Measurements from ENCODE around the gene ASPSCR1.

Gene ASPSCR1

DNA sequence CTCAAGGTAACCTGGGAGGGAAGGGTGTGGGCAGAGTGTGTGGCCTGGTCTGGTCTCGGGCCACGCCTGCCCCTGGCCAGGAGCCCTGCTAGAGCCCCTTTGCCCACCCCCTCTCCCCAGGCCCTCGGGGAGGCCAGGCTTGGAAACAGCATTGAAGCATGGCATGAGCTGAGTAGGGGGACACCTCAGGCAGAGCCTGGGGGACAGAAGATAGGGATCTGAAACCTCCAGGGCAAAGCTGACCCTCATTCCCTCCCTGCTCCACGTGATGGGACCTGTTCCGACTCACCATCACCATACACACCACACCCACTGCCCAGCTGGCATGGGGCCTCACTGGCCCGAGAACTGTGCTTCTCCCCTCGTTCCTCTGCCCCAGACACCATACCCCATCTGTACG, 71.7 kb downstream of the ASPSCR1 start:
- TF ChIP-seq ZFP3 (CRISPR knock-in tag; IDR thresholded peaks at IDR 0.05): no peak
- no peak for TF ChIP-seq ARNTL (CRISPR knock-in tag; IDR thresholded peaks at IDR 0.05; ENCODE audit: borderline replicate concordance, low read depth)
- no peak for TF ChIP-seq SNAI2 (CRISPR knock-in tag; IDR thresholded peaks at IDR 0.05)
- no peak for TF ChIP-seq TOX (CRISPR knock-in tag; IDR thresholded peaks at IDR 0.05; ENCODE audit: borderline replicate concordance)
- TF ChIP-seq ZNF70 (CRISPR knock-in tag; IDR thresholded peaks at IDR 0.05): no peak
- no peak for TF ChIP-seq CSDC2 (CRISPR knock-in tag; IDR thresholded peaks at IDR 0.05)
- no peak for ATAC-seq

GRCh38 chr17:82049521-82049971, 72.1 kb downstream of the ASPSCR1 start:
- ATAC-seq: no peak
- TF ChIP-seq ZNF70 (CRISPR knock-in tag; IDR thresholded peaks at IDR 0.05) (no peak), TOX (CRISPR knock-in tag; IDR thresholded peaks at IDR 0.05; ENCODE audit: borderline replicate concordance) (no peak), BACH2 (CRISPR knock-in tag; IDR thresholded peaks at IDR 0.05; ENCODE audit: borderline replicate concordance) (no peak), ZC3H10 (CRISPR knock-in tag; IDR thresholded peaks at IDR 0.05) (no peak), SNAI2 (CRISPR knock-in tag; IDR thresholded peaks at IDR 0.05) (no peak), TCF4 (CRISPR knock-in tag; IDR thresholded peaks at IDR 0.05; ENCODE audit: borderline replicate concordance) (no peak), ZNF8 (CRISPR knock-in tag; IDR thresholded peaks at IDR 0.05) (no peak), ZFP30 (CRISPR knock-in tag; IDR thresholded peaks at IDR 0.05) (no peak), CSDC2 (CRISPR knock-in tag; IDR thresholded peaks at IDR 0.05) (no peak), GLIS3 (CRISPR knock-in tag; IDR thresholded peaks at IDR 0.05) (no peak), ZFP3 (CRISPR knock-in tag; IDR thresholded peaks at IDR 0.05) (no peak), ARNTL (CRISPR knock-in tag; IDR thresholded peaks at IDR 0.05; ENCODE audit: borderline replicate concordance, low read depth) (no peak), PPARA (CRISPR knock-in tag; IDR thresholded peaks at IDR 0.05; ENCODE audit: borderline replicate concordance) (no peak), OSR1 (CRISPR knock-in tag; IDR thresholded peaks at IDR 0.05) (no peak), RARB (CRISPR knock-in tag; IDR thresholded peaks at IDR 0.05) (no peak), POU6F1 (CRISPR knock-in tag; IDR thresholded peaks at IDR 0.05; ENCODE audit: borderline replicate concordance, low read depth) (no peak), CREB5 (CRISPR knock-in tag; IDR thresholded peaks at IDR 0.05; ENCODE audit: low read depth) (no peak), ZNF565 (CRISPR knock-in tag; conservative IDR thresholded peaks at IDR 0.05; ENCODE audit: low read depth) (no peak), ESRRG (CRISPR knock-in tag; IDR thresholded peaks at IDR 0.05) (no peak)
- TF ChIP-seq, protein P1, sequence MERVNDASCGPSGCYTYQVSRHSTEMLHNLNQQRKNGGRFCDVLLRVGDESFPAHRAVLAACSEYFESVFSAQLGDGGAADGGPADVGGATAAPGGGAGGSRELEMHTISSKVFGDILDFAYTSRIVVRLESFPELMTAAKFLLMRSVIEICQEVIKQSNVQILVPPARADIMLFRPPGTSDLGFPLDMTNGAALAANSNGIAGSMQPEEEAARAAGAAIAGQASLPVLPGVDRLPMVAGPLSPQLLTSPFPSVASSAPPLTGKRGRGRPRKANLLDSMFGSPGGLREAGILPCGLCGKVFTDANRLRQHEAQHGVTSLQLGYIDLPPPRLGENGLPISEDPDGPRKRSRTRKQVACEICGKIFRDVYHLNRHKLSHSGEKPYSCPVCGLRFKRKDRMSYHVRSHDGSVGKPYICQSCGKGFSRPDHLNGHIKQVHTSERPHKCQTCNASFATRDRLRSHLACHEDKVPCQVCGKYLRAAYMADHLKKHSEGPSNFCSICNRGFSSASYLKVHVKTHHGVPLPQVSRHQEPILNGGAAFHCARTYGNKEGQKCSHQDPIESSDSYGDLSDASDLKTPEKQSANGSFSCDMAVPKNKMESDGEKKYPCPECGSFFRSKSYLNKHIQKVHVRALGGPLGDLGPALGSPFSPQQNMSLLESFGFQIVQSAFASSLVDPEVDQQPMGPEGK (CRISPR knock-in tag; IDR thresholded peaks at IDR 0.05; ENCODE audit: borderline replicate concordance): no peak

GRCh38 chr17:82050152-82050760, 72.8 kb downstream of the ASPSCR1 start:
- ATAC-seq: no peak
- TF ChIP-seq TCF4 (CRISPR knock-in tag; IDR thresholded peaks at IDR 0.05; ENCODE audit: borderline replicate concordance): no peak
- TF ChIP-seq, protein P1 (CRISPR knock-in tag; IDR thresholded peaks at IDR 0.05; ENCODE audit: borderline replicate concordance): no peak
- no peak for TF ChIP-seq OSR1 (CRISPR knock-in tag; IDR thresholded peaks at IDR 0.05)
- TF ChIP-seq ZNF70 (CRISPR knock-in tag; IDR thresholded peaks at IDR 0.05): no peak
